Dendritic cell treated with granulocyte-macrophage colony-stimulating factor and Interleukin-4, amounts not matched to agents 40 ng/mL and 50 ng/mL, for 4 days (primary cell): ENCODE data around the gene PEX19.

Experiments
- H3K27ac Mint-ChIP-seq: one replicate; pipeline ENCODE4 v1.8.0; 2022; ENCODE audit warnings: mild to moderate bottlenecking, mixed read lengths
- H3K27me3 Mint-ChIP-seq: one replicate; pipeline ENCODE4 v1.8.0; 2022; ENCODE audit warnings: mild to moderate bottlenecking, mixed read lengths
- H3K36me3 Mint-ChIP-seq: one replicate; pipeline ENCODE4 v1.8.0; 2022; ENCODE audit warnings: low read depth, mixed read lengths
- H3K4me1 Mint-ChIP-seq: one replicate; pipeline ENCODE4 v1.8.0; 2022; ENCODE audit warnings: low read depth, mixed read lengths
- H3K4me3 Mint-ChIP-seq: one replicate; pipeline ENCODE4 v1.8.0; 2022; ENCODE audit warnings: mild to moderate bottlenecking, moderate library complexity, mixed read lengths
- H3K9me3 Mint-ChIP-seq: one replicate; pipeline ENCODE4 v1.8.0; 2022; ENCODE audit warnings: mixed read lengths
- intact Hi-C: fragments of 100-400 bp; cut with micrococcal nuclease; formaldehyde crosslinking; loops from one replicate; pipeline ENCODE4 v1.15.0; 2022

The PEX19 gene

GRCh38 chr1:160243767-160244166 lies 41.2 kb downstream of the PEX19 start:
- Mint-ChIP-seq H3K4me3 (no peak overlapping the region), H3K4me1 (no peaks in the 10 kb centered on the region), H3K9me3 (no peaks in the 10 kb centered on the region), H3K36me3 (peaks cover 80% of the 10 kb centered on the region), H3K27me3 (no peaks in the 10 kb centered on the region), H3K27ac (no peak overlapping the region)
- intact Hi-C loops: no loop called here

- no peaks in the 10 kb centered on the region for H3K9me3 Mint-ChIP-seq
- H3K4me1 Mint-ChIP-seq: no peaks in the 10 kb centered on the region
- H3K36me3 Mint-ChIP-seq: peaks cover 100% of the 10 kb centered on the region
- no peak overlapping the region for H3K27ac Mint-ChIP-seq
- no peak overlapping the region for H3K4me3 Mint-ChIP-seq
- no peaks in the 10 kb centered on the region for H3K27me3 Mint-ChIP-seq
- intact Hi-C loops: loop anchor here (10.0 kb wide), 1 partner anchor 75 kb away; no protein-coding TSS in a partner anchor
These were observed 45.2 kb downstream of the PEX19 start for GRCh38 chr1:160239582-160240299.

- no peaks in the 10 kb centered on the region for H3K9me3 Mint-ChIP-seq
- intact Hi-C loops: loop anchor here (10.0 kb wide), 1 partner anchor 76 kb away; no protein-coding TSS in a partner anchor
- H3K4me3 Mint-ChIP-seq: no peak overlapping the region
- H3K27me3 Mint-ChIP-seq: no peaks in the 10 kb centered on the region
- peaks cover 100% of the 10 kb centered on the region for H3K36me3 Mint-ChIP-seq
- no peaks in the 10 kb centered on the region for H3K4me1 Mint-ChIP-seq
- H3K27ac Mint-ChIP-seq: no peak overlapping the region
These were observed 46.5 kb downstream of the PEX19 start for GRCh38 chr1:160238408-160238807.

- Mint-ChIP-seq H3K9me3 (no peaks in the 10 kb centered on the region), H3K27me3 (no peaks in the 10 kb centered on the region), H3K36me3 (peaks cover 99% of the 10 kb centered on the region), H3K4me3 (no peak overlapping the region), H3K27ac (no peak overlapping the region), H3K4me1 (no peaks in the 10 kb centered on the region)
- intact Hi-C loops: loop anchor here (10.0 kb wide), 1 partner anchor 77 kb away; no protein-coding TSS in a partner anchor
These were observed 47.4 kb downstream of the PEX19 start for GRCh38 chr1:160237558-160237957.

GRCh38 chr1:160236806-160237205 lies 48.1 kb downstream of the PEX19 start:
- H3K9me3 Mint-ChIP-seq: no peaks in the 10 kb centered on the region
- intact Hi-C loops: loop anchor here (10.0 kb wide), 1 partner anchor 78 kb away; no protein-coding TSS in a partner anchor
- no peak overlapping the region for H3K4me3 Mint-ChIP-seq
- H3K27me3 Mint-ChIP-seq: no peaks in the 10 kb centered on the region
- H3K36me3 Mint-ChIP-seq: peaks cover 99% of the 10 kb centered on the region
- H3K4me1 Mint-ChIP-seq: no peaks in the 10 kb centered on the region
- no peak overlapping the region for H3K27ac Mint-ChIP-seq

GRCh38 chr1:160232911-160233310 lies 52.0 kb downstream of the PEX19 start:
- Mint-ChIP-seq H3K27ac (no peak overlapping the region), H3K4me1 (no peaks in the 10 kb centered on the region), H3K36me3 (peaks cover 99% of the 10 kb centered on the region), H3K4me3 (no peak overlapping the region), H3K27me3 (no peaks in the 10 kb centered on the region), H3K9me3 (no peaks in the 10 kb centered on the region)
- intact Hi-C loops: loop anchor here (10.0 kb wide), 1 partner anchor 82 kb away; no protein-coding TSS in a partner anchor

GRCh38 chr1:160228431-160228830 lies 56.5 kb downstream of the PEX19 start:
- Mint-ChIP-seq H3K9me3 (no peaks in the 10 kb centered on the region), H3K4me1 (no peaks in the 10 kb centered on the region), H3K4me3 (no peak overlapping the region), H3K27me3 (no peaks in the 10 kb centered on the region), H3K36me3 (peaks cover 55% of the 10 kb centered on the region), H3K27ac (no peak overlapping the region)
- intact Hi-C loops: no loop called here

- intact Hi-C loops: no loop called here
- Mint-ChIP-seq H3K27me3 (no peaks in the 10 kb centered on the region), H3K9me3 (no peaks in the 10 kb centered on the region), H3K36me3 (peaks cover 47% of the 10 kb centered on the region), H3K27ac (no peak overlapping the region), H3K4me3 (no peak overlapping the region), H3K4me1 (no peaks in the 10 kb centered on the region)
These were observed 57.4 kb downstream of the PEX19 start for GRCh38 chr1:160227561-160227960.

GRCh38 chr1:160227034-160227433 lies 57.9 kb downstream of the PEX19 start:
- intact Hi-C loops: no loop called here
- no peak overlapping the region for H3K4me3 Mint-ChIP-seq

More at GRCh38 chr1:160227034-160227433, 57.9 kb downstream of the PEX19 start:
- H3K27me3 Mint-ChIP-seq: no peaks in the 10 kb centered on the region
- no peak overlapping the region for H3K27ac Mint-ChIP-seq
- no peaks in the 10 kb centered on the region for H3K4me1 Mint-ChIP-seq
- peaks cover 41% of the 10 kb centered on the region for H3K36me3 Mint-ChIP-seq
- no peaks in the 10 kb centered on the region for H3K9me3 Mint-ChIP-seq
